NAMALWA (cell line): ENCODE measurements around the gene TSNAXIP1.
A peak's percentile ranks its signal among the peaks of the same experiment; 100 is the strongest.
"Not testable (repeated sequence)": the region's sequence is repeated elsewhere in the genome, so short reads cannot be mapped to it uniquely, and the experiment has no call there.

ENCODE experiments used
- DNase-seq: peaks from one replicate; pipeline ENCODE4 v3.0.0-alpha.2; 2015; ENCODE audit warnings: low spot score

TSNAXIP1 gene

GRCh38 chr16:67860589-67861398 lies 54.1 kb downstream of the TSNAXIP1 start:
- no peak for DNase-seq

DNA sequence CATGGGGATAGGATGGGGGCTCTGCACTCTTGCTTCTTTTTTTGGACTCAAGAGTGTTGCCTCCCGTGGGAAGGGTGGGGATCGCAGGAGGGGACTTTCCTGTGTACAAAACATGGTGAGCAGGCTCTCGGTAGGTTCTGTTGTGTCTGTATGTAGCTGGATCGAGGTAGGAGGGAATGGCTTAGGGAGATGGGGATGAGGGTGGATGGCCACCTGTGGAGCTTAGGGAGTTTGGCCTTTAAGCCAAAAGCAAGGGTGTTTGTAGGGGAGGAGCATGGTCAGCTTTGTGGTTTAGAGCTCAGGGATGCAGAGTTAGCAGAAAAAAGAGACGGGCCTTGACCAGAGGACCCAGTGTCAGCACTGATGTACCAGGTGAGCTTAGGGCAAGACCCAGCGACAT lies 55.2 kb downstream of the TSNAXIP1 start:
- no peak for DNase-seq

DNA sequence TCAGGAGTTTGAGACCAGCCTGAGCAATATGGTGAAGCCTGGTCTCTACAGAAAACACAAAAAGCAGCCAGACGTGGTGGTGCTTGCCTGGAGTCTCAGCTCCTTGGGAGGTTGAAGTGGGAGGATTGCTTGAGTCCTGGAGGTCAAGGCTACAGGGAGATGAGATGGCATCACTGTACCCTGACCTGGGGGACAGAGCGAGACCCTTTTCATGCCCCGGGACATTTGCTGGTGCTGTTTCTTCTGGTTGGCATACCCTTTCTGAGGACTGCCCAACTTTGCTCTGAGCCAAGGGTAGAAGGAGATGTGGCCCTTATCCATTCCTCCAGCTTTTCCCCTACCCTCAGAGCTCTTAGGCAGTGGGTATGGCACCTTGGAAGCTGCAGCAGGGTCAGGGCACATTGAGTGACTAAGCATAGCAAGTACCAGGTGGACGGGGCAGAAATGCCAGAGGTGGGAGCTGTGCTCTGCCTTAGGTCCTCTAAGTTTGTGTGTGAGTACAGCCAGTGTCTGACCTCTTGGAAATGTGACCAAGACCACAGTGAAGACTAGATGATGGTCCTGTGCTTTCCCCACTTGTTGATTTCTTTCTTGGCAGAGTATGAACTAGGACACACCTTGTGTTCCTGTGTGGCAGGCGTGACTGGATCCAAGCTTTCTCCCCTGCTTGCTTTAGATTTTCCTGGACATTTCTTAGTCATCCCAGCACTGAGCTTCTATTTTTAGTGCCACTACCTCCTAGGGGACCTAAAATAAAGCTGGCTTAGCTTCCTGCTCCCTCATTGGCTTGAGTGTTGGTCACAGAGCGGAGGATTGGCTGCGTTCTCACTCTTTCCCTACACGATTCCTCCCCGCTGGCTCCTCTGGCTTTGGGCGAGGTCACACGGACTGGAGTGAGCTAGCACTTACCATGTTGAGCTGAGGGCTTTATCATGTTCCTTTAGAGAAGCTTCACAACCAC lies 56.2 kb downstream of the TSNAXIP1 start:
- no peak for DNase-seq

DNA sequence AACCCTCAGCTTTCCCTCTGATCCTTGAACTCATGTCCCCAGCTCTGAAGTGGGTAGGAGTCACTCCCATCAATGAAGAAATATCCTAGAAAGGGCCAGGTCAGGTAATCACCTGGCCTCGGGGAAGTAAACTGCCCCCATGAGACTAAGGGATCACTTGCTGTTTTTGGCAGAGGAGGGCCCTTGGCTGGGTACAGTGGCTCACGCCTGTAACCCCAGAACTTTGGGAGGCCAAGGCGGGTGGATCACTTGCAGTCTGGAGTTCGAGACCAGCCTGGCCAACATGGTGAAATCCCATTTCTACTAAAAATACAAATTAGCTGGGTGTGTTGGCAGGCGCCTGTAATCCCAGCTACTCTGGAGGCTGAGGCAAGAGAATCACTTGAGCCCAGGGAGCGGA lies 57.4 kb downstream of the TSNAXIP1 start:
- not testable (repeated sequence) for DNase-seq

DNA sequence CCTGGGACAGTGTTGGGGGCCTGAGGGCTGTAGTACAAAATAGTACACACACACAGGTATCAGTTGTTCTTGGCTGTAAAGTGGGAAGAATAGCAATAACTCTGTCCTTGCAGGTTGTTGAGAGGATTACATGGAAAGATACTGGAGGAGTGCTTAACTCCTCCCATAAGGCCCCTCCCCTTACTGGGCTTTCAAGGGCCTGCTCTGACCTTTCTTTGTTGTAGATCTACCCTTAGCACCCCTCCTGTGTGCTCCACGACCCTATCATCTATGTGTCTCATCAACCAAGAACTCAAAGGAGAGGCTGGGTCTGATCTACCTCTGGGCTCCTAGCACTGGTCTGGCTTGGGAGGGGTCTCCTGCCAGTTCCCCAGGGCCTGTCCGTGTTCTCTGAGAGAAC lies 57.9 kb downstream of the TSNAXIP1 start:
- DNase-seq = no peak

DNA sequence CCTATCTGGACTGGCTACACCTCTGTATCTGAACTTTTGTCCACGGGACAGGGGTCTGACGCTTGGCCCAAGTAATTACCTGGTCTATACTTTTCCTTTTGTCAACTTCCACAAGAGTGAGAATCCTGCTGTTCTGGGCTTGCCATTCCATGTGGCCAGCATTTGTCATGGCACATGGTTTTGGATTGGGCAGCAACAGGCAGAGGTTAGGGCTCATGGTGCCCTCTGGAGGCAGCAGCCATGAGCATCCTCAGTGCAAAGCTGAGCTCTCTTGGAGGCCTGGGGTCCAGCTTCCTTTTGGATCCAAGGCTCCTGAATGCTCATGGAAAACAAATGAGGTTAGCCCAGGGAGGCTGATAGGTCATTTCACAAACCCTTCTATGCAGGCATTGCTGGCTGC lies 58.6 kb downstream of the TSNAXIP1 start:
- DNase-seq = peak; percentile 36

- no peak for DNase-seq
Observed at GRCh38 chr16:67868290-67868689, 61.6 kb downstream of the TSNAXIP1 start.

- DNase-seq = no peak
Observed at GRCh38 chr16:67869653-67870052, 63.0 kb downstream of the TSNAXIP1 start.

- DNase-seq = no peak
Observed at GRCh38 chr16:67871256-67871655, 64.6 kb downstream of the TSNAXIP1 start.

DNA sequence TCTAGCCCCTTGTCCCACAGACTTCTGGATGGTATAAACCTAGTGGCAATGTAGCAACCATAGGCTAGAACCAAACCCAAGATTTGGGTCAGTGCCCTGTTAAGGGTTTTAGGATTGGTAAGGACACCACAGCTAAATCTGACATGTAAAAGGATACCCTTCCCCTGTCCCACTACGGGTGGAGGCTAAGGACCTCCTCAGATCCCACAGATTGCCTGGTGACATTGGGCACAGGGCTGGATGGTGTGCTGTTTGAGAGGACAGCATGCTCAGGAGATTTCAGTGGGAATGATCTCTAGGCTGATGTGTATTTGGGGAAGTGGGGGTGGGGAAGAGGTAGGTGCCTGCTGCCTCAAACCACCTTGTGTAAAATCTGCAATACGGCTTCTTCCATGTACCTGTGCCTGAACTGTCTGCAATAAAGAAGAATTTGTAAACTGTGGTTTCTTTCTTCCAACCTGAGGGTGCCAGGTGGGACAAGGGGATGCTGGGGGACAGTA lies 65.5 kb downstream of the TSNAXIP1 start:
- no peak for DNase-seq

GRCh38 chr16:67872631-67873434 lies 66.1 kb downstream of the TSNAXIP1 start, which contains the start of gene EDC4:
Gene EDC4, plus strand, starts transcription at chr16:67873052. Its CDS starts 210 bp downstream, at chr16:67873262.
- peak; percentile 83 for DNase-seq

DNA sequence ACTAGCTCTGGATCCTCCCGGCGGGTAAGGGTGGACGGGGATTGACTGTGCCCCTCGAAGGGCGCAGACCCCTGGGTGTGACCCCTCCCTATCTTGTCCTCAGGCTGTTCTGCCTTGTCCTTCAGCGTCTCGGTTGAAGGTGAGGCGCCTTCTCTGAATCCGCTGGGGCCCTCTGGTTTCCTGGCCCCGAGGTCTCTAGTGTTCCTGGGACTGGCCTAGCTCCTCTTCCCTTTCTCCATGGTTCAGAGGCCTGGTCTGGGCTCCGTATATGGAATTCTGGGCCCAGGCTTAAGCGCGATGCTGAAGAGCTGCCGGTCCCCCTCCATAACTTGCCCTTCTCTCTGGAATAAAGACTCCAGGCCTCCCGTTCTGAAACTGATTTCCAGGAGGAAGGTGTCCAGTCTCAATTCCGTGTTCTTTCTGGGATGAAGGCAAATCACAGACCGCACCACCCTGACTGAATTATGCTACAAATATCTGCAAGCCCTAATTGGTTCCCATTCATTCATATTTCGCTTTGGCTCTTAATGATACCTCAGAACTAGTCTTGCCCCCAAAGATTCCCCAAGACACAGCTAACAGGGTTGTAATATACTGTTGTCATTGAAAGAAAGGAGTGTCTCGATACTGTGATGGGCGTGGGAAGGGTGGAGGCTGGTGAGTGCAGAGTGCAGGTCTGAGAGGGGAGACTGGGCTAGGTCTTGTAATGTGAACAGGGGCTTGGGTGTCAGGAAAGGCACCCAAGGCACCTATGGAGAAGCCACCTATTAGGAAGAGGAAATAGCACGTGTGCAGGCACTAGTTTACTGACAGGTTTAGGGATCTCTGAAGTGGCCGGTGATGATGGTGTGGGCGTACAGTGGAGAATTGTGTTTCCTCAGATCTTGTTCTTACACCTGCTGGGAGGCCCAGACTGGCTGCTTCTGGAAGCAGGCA lies 67.0 kb downstream of the TSNAXIP1 start:
- DNase-seq = no peak

- no peak for DNase-seq
Observed at GRCh38 chr16:67874372-67874771, 67.7 kb downstream of the TSNAXIP1 start.

DNA sequence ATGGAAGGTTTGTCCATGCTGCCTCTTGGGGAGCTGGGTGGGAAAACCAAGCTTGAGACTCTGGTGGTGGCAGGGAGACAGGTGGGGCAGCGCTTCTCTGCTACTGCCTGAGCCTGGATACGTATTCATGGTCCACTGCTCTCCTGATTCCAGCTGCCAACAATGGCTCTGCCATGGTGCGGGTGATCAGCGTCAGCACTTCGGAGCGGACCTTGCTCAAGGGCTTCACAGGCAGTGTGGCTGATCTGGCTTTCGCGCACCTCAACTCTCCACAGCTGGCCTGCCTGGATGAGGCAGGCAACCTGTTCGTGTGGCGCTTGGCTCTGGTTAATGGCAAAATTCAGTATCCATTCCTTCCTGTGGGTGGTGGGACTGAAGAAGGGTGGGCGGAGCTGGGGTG lies 70.4 kb downstream of the TSNAXIP1 start:
- DNase-seq = no peak
